ENCODE data around the gene DSPP.

The DSPP gene

DNA sequence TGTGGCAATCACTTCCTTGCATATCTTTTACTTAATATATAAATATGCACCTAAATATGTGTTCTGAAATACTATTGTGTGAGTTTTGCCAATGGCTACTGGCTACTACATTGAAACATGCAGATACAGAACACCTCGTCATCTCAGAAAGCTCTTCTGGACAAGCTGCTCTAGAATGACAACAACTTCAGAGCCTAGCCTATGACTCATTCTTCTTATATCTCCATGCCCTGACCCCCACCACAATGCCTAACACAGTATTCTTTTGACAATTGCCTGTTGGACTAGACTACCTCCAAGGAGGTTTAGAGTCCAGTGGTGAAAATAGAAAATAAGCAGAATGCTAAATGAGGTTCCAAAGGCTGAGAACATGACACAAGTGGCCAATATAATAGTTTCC lies 24.1 kb downstream of the DSPP start:
- no peak for DNase-seq

DNA sequence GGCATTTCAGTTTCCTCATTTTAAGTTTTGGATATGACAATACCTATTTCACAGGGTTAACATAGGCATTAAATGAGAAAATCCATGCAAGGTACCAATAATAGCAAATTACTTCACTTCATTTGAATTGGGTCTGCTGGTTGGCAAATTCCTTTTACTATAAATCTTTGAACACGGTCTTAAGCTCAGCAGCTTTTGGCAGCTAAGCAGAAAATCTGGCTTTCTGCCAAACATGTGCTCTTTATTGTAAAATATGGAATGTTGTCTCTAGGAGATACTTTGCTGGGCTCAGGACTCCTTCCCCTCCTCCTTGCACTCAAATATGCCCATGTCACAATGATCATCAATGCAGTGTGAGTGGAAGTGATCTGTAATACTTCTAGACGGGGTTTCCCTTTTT lies 24.9 kb downstream of the DSPP start:
- peak; percentile 48 for DNase-seq

DNA sequence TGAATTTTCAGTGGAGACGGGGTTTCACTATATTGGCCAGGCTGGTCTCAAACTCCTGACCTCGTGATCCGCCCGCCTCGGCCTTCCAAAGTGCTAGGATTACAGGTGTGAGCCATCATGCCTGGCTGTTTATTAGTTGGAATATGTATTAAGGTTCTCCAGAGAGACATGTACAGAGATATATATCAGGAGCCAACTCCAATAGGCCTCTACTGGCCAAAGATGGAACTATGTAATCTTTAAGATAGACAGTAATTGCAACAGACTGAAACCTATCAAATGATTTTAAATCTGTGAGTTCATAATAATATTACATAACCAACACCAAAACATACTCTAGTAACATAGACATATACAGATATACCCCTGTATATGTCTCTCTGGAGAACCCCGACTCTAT lies 36.0 kb downstream of the DSPP start:
- no peak for DNase-seq

DNA sequence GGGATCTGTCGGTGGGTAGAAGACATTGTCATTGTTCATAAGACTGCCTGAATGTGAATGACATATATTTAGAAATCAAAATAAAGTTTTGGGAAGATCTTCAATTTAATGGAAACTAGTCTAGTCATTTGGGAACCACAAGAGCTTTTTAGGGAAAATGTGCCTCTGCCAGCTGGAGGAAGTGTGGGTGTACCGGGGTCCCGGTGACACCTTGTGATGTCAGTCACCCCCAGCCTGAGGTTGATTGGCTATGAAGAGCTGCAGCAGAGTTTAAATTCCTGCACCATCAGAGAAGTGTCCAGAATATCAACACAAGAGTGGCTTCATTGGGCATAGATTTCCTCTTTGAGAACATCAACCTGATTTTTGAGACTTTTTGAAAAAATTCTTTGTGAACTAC lies 41.7 kb downstream of the DSPP start, which contains the start of gene DMP1:
TSS of gene DMP1 (plus strand) at position 301 of the 400 bp plus-strand sequence. CDS start 6,213 bp downstream, outside the sequence.
- DNase-seq = no peak

DNA sequence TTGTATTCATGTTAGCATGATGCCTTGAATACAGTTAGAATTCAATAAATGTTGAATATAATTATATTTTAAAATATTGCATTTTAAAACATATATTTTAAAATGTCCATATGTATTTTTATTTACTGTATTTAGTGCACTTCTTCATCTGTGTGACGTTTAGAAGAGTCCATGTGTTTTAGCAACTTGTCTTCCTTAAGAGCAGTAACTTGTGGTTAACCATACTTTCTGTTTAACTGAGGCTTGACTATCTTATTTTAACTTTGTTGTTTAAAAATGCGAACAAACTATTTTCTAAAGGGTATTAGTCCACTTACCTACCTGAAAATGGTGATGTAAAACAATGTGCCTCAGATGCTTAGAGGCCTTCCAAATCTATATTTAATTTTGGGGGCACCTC lies 42.6 kb downstream of the DSPP start:
- no peak for DNase-seq

DNA sequence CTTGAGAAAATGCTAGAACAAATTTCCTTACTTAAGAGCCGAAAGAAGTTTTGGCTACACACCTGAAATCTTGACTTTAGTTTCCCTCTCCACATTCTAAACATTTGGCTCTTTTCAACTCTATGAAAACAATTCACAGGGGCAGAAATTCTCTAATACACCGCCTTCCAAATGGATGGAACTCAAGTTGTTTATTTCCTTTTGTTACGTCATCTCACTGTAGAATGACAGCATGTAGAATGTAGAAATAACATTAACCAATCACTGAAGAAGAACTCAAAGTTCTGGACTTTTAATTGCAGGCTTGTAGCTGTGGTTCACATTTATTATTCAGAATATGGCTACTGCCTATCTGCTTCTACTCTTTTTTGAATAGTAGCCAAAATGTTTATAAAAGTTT lies 43.6 kb downstream of the DSPP start:
- no peak for DNase-seq

DNA sequence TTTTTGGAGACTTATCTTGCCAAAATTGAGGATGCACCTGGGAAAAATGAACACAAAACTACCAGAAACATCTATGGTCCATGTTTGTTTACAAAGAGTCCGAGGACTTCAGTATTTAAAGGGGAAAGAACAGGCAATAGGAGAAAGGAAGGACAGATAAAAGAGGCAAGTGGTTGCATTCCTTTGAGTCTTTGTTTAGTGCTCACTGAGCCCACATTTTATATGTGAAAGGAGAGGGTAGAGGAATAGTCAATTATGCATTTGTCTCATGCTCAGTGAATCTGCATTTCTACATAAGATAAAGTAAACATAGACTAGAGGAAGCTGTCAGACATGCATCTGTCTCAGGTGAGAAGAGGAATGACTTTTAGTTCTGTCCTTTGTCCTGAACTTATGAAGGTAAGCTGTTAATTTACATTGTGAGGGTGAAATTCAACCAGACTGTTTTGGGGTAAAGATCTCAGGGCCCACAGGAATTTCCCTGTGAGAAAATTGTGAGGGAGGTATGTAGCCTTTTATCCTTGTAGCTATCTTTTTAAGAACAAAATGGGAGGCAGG lies 46.2 kb downstream of the DSPP start:
- no peak for DNase-seq

DNA sequence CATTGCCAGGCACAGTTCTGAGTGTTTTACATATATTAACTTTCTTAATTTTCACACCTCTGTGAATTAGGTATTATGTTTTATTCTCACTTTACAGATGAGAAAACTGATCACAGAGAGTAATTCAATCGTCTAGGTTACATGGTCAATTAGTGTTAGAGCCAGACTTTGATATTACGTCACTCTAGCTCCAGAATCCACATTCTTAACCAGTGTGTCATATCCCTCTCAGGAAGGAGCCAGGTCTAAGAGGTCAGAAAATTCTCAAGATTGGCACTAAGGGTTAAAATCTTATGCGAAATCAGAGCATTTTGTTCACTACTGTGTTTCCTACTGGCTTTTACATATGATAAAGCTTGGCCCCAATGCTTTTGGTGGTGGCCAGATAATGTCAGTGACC lies 49.2 kb downstream of the DSPP start:
- DNase-seq = peak; percentile 56

DNA sequence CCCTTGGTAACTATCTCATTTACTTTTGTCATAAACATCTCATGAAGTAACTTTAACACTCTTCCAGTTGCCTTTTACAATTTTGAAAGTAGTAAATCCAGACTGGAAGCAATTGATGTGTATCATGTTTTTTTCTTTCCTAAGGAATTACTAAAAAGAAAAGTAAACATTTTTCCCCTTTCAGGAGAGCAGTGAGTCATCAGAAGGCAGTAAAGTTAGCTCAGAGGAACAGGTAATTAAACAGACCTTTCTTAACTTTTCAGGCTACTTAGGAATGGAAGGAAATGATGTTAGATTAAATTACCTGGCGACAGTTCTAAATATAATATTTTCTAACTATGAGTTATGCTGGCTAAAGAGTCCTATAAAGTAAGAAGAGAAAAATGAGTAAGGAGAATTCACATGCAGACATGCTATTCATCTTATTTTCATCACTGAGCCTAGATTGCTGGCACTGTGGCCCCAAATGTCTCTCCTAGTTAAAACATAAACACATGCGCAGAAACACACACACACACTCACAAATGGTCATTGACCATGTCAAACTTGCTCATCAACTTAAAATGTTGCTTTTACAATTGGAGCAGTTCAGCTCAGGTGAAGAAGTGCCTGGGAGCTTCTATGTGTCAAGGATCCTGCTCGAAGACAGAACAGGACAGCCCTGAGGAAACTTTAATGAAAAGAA lies 51.1 kb downstream of the DSPP start:
- peak; percentile 24 for DNase-seq

DNA sequence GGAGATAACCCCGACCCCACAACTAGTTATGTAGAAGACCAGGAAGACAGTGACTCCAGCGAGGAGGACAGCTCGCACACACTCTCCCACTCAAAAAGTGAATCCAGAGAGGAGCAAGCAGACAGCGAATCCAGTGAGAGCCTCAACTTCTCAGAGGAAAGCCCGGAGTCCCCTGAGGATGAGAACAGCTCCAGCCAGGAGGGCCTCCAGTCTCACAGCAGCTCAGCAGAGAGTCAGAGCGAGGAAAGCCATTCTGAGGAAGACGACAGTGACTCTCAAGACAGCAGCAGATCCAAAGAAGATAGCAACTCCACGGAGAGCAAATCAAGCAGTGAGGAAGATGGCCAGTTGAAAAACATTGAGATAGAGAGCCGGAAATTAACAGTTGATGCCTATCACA lies 54.5 kb downstream of the DSPP start:
- no peak for DNase-seq

Data from fibroblast of skin of right biceps (primary cell).